Myocyte (in vitro differentiated cells): ENCODE data around the gene ZMIZ1. TPM values are rescaled to one million over a fixed set of nuclear protein-coding genes. Genes with fewer than 3 reads are reported as not detected.

Experiments used
- DNase-seq: peaks from one replicate; pipeline ENCODE4 v3.0.0-alpha.2; 2012; ENCODE audit warnings: low read depth
- total RNA-seq: library from RNA; depleted of rRNA; stranded (reverse); fragments of >200 nt; gene quantifications from 2 replicates; pipeline ENCODE4 v1.2.3, GENCODE V29; 2014

The ZMIZ1 gene
- total RNA-seq, 1 donor from 2014 or later: 10.0 TPM

- DNase-seq: peak; percentile 82
Observed at GRCh38 chr10:79314761-79315601, 246.2 kb downstream of the ZMIZ1 start.

- no peak for DNase-seq
Observed at GRCh38 chr10:79315602-79315920, 246.8 kb downstream of the ZMIZ1 start.

- no peak for DNase-seq
Observed at GRCh38 chr10:79316671-79317431, 248.1 kb downstream of the ZMIZ1 start.

DNA sequence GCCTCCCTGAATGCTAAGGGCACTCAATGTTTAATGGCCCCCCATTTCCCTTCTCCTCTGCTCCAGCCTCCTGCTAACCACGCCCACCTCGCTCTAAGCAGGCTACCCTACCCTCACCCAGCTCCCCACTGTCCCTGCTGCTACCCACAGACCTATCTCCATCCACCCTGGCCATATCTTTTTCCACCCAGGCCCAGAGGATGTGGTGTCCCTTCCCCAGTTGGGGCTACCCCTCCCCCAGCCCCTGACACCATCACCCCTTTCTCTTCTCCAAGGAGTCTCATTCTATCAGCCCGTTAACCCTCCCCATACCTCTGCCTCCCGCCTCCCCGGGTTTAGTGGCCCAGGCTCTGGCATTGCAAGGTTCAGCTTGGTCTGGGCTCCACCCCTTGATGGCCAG lies 249.6 kb downstream of the ZMIZ1 start:
- no peak for DNase-seq

DNA sequence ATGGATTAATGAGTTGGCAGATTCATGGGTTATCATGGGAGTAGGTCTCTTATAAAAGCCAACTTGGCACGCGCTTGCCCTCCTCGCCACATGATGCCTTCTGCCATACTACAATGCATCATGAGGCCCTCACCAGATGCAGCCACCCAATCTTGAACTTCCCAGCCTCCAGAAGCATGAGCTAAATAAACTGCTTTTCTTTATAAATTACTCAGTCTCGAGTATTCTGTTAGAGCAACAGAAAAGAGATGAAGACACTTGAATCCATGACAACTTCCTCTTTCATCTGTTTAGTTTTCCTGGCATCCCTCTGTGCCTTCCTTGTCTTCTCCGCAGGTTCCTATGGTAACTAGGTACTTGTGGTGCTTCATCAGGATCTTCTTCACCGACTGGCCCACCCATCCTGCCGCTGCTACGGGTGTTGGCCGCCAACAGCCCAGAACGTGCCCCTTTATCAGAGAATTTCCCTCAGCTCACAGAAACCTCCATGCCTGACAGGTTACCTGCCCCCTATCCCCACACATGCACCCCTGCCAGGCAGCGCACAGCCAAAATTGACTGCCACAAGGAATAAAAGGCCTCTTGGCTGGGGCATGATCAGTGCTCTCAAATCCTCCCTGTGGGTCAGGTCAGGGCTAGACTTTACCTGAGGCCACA lies 250.5 kb downstream of the ZMIZ1 start:
- DNase-seq: no peak

- no peak for DNase-seq
Observed at GRCh38 chr10:79320316-79320715, 251.6 kb downstream of the ZMIZ1 start.

- DNase-seq: peak; percentile 66
Observed at GRCh38 chr10:79320820-79321493, 252.2 kb downstream of the ZMIZ1 start.

DNA sequence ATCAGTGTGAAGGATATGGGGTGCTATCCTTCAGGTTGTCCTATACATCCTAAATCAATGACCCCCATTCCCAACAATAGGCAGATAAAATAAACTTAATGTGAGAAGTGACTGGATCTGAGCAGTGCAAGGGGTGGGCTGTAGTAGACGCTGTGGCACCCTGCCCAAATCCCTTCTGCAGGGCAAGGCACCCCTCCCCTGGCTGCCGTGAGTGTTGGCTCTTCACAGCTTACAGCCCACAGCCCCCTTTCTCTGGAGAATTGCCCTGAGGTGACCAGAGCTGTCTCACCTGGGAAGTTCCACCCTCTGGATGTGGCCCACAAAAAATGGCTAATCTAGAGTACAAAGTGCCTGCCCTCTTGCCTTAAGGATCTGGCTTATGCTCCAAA lies 252.7 kb downstream of the ZMIZ1 start:
- DNase-seq: no peak

DNA sequence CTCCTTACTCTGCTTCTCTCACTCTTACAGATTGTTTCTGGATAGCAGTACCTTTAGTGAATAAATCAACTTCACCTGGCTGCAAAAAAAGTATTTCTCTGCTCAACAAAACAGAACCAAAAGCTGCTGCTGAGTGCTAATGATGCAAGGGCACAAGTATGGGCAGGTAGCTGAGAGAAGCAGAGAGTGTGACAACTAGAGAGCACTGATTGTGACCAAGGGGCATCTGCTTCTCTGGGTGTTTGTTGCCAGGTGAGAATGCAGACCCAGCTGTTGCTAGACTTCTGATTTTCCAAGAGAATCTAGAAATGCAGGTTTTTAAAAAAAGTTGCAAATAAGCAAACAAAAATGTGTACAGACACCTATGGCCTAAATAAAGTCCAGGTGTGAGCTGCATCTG lies 253.2 kb downstream of the ZMIZ1 start:
- DNase-seq: no peak

- DNase-seq: peak; percentile 96
Observed at GRCh38 chr10:79322616-79323543, 254.1 kb downstream of the ZMIZ1 start.

GRCh38 chr10:79323602-79324001 lies 254.8 kb downstream of the ZMIZ1 start:
- no peak for DNase-seq

- DNase-seq: no peak
Observed at GRCh38 chr10:79324032-79324695, 255.4 kb downstream of the ZMIZ1 start.

GRCh38 chr10:79326361-79327089 lies 257.8 kb downstream of the ZMIZ1 start:
- no peak for DNase-seq

DNA sequence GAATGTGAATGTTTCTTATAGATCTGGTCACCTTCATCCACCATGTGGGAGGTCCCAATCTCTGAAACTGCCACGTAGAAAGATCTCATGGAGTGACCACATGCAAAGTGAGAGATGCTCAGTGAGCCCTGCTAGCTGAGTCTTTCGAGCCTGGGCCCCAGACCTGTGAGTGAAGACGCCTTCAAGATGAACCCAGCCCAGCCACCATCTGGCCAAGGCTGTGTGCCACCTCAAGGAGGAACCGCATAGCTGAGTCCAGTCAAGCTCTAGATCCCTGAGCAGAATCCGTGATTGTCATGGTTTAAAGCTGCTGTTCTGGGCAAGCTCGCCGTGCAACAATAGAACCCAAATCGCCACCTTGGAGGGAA lies 258.3 kb downstream of the ZMIZ1 start:
- DNase-seq: no peak

- no peak for DNase-seq
Observed at GRCh38 chr10:79328147-79328701, 259.5 kb downstream of the ZMIZ1 start.

GRCh38 chr10:79328737-79329504 lies 260.2 kb downstream of the ZMIZ1 start:
- DNase-seq: no peak

DNA sequence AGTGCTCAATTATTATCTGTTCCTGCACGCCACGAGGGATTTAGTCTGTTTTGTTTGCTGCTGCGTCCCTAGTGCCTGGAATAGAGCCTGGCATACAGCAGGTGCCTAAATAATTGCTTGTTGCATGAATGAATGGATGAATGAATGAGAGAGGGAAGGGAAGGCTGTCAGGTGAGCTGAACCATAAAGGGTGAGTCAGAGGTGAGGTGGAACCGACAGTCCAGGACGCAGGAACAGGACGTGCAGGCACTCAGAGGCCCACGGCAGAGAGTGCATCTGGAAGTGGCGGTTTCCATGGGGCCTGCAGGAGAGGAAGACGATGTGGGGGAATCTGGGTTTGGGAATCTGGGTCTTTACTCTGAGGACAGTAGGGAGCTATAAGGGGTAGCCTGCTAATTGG lies 260.8 kb downstream of the ZMIZ1 start:
- no peak for DNase-seq

GRCh38 chr10:79331226-79331625 lies 262.5 kb downstream of the ZMIZ1 start:
- DNase-seq: no peak
